Kidney epithelial cell (primary cell): Measurements from ENCODE around the gene CDC42BPA. TPM values are rescaled to one million over a fixed set of nuclear protein-coding genes. Genes with fewer than 3 reads are reported as not detected.
"Not testable (repeated sequence)": the region's sequence is repeated elsewhere in the genome, so short reads cannot be mapped to it uniquely, and the experiment has no call there.

ENCODE experiments used
- DNase-seq: peaks from one replicate; pipeline ENCODE4 v3.0.0-alpha.2; 2010; ENCODE audit warnings: low read depth
- H3K27me3 ChIP-seq: 2 replicates; pipeline ENCODE4 v1.6.0; 2011; ENCODE audit warnings: low read length; ENCODE audit not compliant: control insufficient read depth, insufficient read depth
- H3K36me3 ChIP-seq: 2 replicates; pipeline ENCODE4 v1.5.1; 2011; ENCODE audit warnings: low read length; ENCODE audit not compliant: control insufficient read depth, insufficient read depth
- H3K4me3 ChIP-seq: 2 replicates; pipeline ENCODE4 v1.5.1; 2011; ENCODE audit warnings: low read depth, mild to moderate bottlenecking, control low read depth, low read length
- CTCF ChIP-seq: IDR thresholded peaks from 2 replicates; pipeline ENCODE4 v1.5.1; 2011; ENCODE audit warnings: mild to moderate bottlenecking, moderate library complexity, low read length, control low read depth, inconsistent platforms; ENCODE audit not compliant: insufficient read depth, poor library complexity, severe bottlenecking
- total RNA-seq: library from RNA; depleted of rRNA; stranded (reverse); fragments of >200 nt; gene quantifications from 2 replicates; pipeline ENCODE4 v1.2.3, GENCODE V29; 2015

The CDC42BPA gene
- total RNA-seq, 1 donor from 2014 or later, result 33.4 TPM

DNA sequence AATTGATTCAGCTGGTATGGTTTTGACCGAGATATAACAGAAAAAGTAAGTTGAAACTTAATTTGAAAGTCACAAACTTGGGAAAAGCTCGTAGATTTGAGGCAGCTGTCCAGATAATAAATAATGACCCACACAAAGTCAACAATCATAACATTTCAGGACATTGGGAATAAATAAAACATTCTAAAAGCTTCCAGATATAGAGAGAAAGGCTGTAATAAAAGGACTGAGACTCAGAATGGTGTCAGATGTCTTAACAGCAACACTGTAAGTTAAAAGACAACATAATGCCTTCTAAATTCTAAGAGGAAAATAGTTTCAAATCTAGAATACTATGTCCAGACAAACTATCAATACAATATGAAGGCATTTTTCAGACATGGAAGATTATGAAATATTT is 163.3 kb downstream of the CDC42BPA start:
- Histone ChIP-seq H3K4me3 (no peak overlapping the region), H3K27me3 (no peaks in the 10 kb centered on the region), H3K36me3 (no peaks in the 10 kb centered on the region)
- DNase-seq, result no peak
- no peak for TF ChIP-seq CTCF

DNA sequence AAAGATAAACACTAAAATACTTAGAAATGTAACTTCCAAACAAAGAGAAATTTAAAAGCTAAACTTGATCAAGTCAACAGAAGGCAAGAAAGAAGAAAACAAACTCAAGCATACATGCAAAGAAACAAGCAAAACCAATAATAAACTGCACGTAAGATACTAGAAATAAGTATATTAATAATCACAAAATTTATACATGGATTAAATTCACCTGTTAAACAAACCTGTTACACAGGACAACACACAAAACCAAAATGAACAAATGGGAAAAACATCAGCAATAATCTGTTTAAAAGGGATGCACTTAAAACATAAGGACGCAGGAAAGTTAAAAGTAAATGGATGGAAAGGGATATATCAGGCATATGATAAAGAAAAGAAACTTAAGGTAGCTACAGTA is 165.8 kb downstream of the CDC42BPA start:
- no peaks in the 10 kb centered on the region for H3K27me3 ChIP-seq
- no peak overlapping the region for H3K4me3 ChIP-seq
- no peaks in the 10 kb centered on the region for H3K36me3 ChIP-seq
- no peak for DNase-seq
- no peak for TF ChIP-seq CTCF

- no peaks in the 10 kb centered on the region for H3K27me3 ChIP-seq
- H3K4me3 ChIP-seq, result no peak overlapping the region
- H3K36me3 ChIP-seq, result no peaks in the 10 kb centered on the region
- DNase-seq, result no peak
- no peak for TF ChIP-seq CTCF
Observed at GRCh38 chr1:227140376-227140775, 177.9 kb downstream of the CDC42BPA start.

GRCh38 chr1:227136210-227136820 is 182.0 kb downstream of the CDC42BPA start:
- DNase-seq, result no peak
- H3K4me3 ChIP-seq, result no peak overlapping the region
- no peak for TF ChIP-seq CTCF
- no peaks in the 10 kb centered on the region for H3K27me3 ChIP-seq
- no peaks in the 10 kb centered on the region for H3K36me3 ChIP-seq

- no peak for TF ChIP-seq CTCF
- DNase-seq, result no peak
- Histone ChIP-seq H3K27me3 (no peaks in the 10 kb centered on the region), H3K4me3 (no peak overlapping the region), H3K36me3 (no peaks in the 10 kb centered on the region)
Observed at GRCh38 chr1:227134686-227135314, 183.5 kb downstream of the CDC42BPA start.

DNA sequence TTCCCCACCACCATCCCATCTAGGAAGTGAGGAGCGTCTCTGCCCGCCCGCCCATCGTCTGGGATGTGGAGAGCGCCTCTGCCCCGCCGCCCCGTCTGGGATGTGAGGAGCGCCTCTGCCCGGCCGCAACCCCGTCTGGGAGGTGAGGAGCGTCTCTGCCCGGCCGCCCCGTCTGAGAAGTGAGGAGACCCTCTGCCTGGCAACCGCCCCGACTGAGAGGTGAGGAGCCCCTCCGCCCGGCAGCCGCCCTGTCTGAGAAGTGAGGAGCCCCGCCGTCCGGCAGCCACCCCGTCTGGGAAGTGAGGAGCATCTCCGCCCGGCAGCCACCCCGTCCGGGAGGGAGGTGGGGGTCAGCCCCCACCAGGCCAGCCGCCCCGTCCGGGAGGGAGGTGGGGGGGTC is 185.6 kb downstream of the CDC42BPA start:
- H3K36me3 ChIP-seq, H3K27me3 ChIP-seq, H3K4me3 ChIP-seq, DNase-seq: not testable (repeated sequence)
